ENCODE measurements around the gene MOGAT2. TPM values are rescaled to one million over a fixed set of nuclear protein-coding genes. Genes with fewer than 3 reads are reported as not detected.
"Not testable (repeated sequence)": the region's sequence is repeated elsewhere in the genome, so short reads cannot be mapped to it uniquely, and the experiment has no call there.

The MOGAT2 gene
- total RNA-seq, 5 donors from 2014 or later (not counting 1 experiment from before 2014, with no cell fraction given) = 0.23 TPM; not detected in 4

DNA sequence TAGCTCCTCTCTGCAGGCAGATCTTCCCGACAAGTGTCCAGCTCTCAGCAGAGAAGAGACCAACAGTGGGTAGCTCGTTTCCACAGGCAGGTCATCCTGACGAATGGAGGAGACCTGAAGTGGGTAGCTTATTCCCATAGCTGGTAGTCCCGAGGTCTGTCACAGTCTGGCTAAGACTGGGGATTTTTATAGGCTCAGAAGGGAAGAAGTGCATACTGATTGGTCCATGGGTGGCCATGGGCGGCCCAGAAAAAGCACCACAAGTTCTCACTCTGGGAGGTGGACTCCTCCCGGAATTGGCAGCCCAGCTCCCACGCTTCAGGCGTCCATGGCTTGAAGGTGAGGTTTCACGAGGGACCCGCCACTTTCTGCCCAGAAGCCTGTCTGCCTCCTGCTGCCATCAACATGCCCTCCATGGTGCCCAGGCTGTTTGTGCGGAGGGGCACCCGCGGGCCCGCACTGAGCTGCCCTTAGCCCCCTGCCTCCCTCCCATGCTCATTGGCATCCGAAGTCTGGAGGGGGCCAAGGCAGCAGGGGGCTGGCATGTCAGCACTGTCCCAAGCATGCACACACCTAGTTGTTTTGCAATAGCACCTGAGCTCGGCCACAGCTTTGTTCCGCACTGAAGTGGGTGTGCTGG is 38.9 kb upstream of the MOGAT2 start:
- H3K4me1 ChIP-seq (ENCODE audit: control insufficient read depth in 1 of 2, extremely low read depth in 1 of 2, insufficient read depth in 2 of 2, low read length in 2 of 2) = no peaks in the 10 kb centered on the region
- POLR2A ChIA-PET = no interaction called here
- CTCF ChIA-PET = interaction anchor here in 1 of 2 donors (0.6 kb wide), 1 partner anchor 32 kb away, joined by 4 read pairs; no protein-coding TSS in a partner anchor
- 72% methylated on average over 15 of the region's 17 CpGs for WGBS (ENCODE audit: insufficient coverage)
- no peaks in the 10 kb centered on the region for H3K36me3 Mint-ChIP-seq
- H3K27ac ChIP-seq (ENCODE audit: low read length) = no peak overlapping the region
- DNase-seq (no peak), ATAC-seq (replicated peaks in 1 of 4) (no peak)
- no peaks in the 10 kb centered on the region for H3K9me3 ChIP-seq
- no peak overlapping the region for H3K27ac Mint-ChIP-seq
- no peaks in the 10 kb centered on the region for H3K36me3 ChIP-seq (ENCODE audit: control insufficient read depth in 2 of 2, extremely low read depth in 1 of 2, insufficient read depth in 1 of 2, low read length in 1 of 2)
- no peak overlapping the region for H3K4me3 Mint-ChIP-seq
- H3K4me3 ChIP-seq (ENCODE audit: control insufficient read depth in 1 of 2, extremely low read depth in 1 of 2, low read length in 1 of 2) = no peak overlapping the region
- H3K4me1 Mint-ChIP-seq = no peaks in the 10 kb centered on the region
- peaks cover 2 to 21% of the 10 kb centered on the region in 2 experiments for H3K27me3 ChIP-seq (replicated peaks in 1 of 2; ENCODE audit: control insufficient read depth in 2 of 2, extremely low read depth in 1 of 2, insufficient read depth in 2 of 2, low read length in 1 of 2)
- peaks cover 19 to 42% of the 10 kb centered on the region in 2 donors for H3K27me3 Mint-ChIP-seq
- peaks cover 0 to 9% (median 2%) of the 10 kb centered on the region in 3 donors for H3K9me3 Mint-ChIP-seq

DNA sequence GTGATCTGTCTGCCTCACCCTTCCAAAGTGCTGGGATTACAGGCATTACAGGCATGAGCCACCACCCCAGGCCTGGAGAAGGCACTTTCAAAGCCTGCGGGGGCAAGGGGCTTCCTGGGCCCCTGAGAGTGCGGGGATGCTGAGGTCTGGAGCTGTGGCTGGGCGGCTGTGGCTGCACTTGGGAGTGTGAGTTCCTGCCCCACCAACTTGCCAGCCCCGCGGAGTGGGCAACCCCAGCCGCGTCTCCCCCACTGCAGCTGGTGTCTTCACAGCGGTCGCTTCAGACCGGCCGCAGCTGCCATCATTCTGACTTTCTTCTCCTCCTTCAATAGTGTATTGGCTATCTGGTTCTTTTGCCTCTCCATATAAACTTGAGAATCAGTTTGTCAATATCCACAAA is 38.1 kb upstream of the MOGAT2 start:
- no peak overlapping the region for H3K4me3 ChIP-seq (ENCODE audit: control insufficient read depth in 1 of 2, extremely low read depth in 1 of 2, low read length in 1 of 2)
- WGBS (ENCODE audit: insufficient coverage) = 83% methylated on average over 9 of the region's 11 CpGs
- no peak for DNase-seq
- ChIA-PET CTCF (no interaction called here), POLR2A (interaction anchor here in 1 of 2 donors (0.5 kb wide), 1 partner anchor 15 kb away, joined by 3 read pairs; no protein-coding TSS in a partner anchor)
- Mint-ChIP-seq H3K27me3 (peaks cover 25 to 45% of the 10 kb centered on the region in 2 donors), H3K4me1 (no peaks in the 10 kb centered on the region), H3K27ac (no peak overlapping the region), H3K4me3 (no peak overlapping the region), H3K9me3 (peaks cover under 1 to 9% (median 2%) of the 10 kb centered on the region in 3 donors), H3K36me3 (no peaks in the 10 kb centered on the region)
- H3K27ac ChIP-seq (ENCODE audit: low read length) = no peak overlapping the region
- no peaks in the 10 kb centered on the region for H3K36me3 ChIP-seq (ENCODE audit: control insufficient read depth in 2 of 2, extremely low read depth in 1 of 2, insufficient read depth in 1 of 2, low read length in 1 of 2)
- no peaks in the 10 kb centered on the region for H3K9me3 ChIP-seq
- no peaks in the 10 kb centered on the region for H3K4me1 ChIP-seq (ENCODE audit: control insufficient read depth in 1 of 2, extremely low read depth in 1 of 2, insufficient read depth in 2 of 2, low read length in 2 of 2)
- peaks cover 2 to 21% of the 10 kb centered on the region in 2 experiments for H3K27me3 ChIP-seq (replicated peaks in 1 of 2; ENCODE audit: control insufficient read depth in 2 of 2, extremely low read depth in 1 of 2, insufficient read depth in 2 of 2, low read length in 1 of 2)
- ATAC-seq (replicated peaks in 1 of 4) = no peak

DNA sequence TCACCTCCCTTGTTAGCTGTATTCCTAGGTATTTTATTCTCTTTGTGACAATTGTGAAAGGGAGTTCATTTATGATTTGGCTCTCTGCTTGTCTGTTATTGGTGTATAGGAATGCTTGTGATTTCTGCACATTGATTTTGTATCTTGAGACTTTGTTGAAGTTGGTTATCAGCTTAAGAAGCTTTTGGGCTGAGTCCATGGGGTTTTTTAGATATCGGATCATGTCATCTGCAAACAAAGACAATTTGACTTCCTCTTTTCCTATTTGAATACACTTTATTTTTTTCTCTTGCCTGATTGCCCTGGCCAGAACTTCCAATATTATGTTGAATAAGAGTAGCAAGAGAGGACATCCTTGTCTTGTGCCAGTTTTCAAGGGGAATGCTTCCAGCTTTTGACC is 33.8 kb upstream of the MOGAT2 start:
- WGBS (ENCODE audit: insufficient coverage) = no CpG with 5 or more reads among the region's 1 CpG
- H3K9me3 ChIP-seq; H3K27ac ChIP-seq (ENCODE audit: low read length); H3K4me3 ChIP-seq (ENCODE audit: control insufficient read depth in 1 of 2, extremely low read depth in 1 of 2, low read length in 1 of 2); DNase-seq; H3K4me1 Mint-ChIP-seq; H3K4me1 ChIP-seq (ENCODE audit: control insufficient read depth in 1 of 2, extremely low read depth in 1 of 2, insufficient read depth in 2 of 2, low read length in 2 of 2); H3K36me3 Mint-ChIP-seq; H3K4me3 Mint-ChIP-seq; POLR2A ChIA-PET; H3K36me3 ChIP-seq (ENCODE audit: control insufficient read depth in 2 of 2, extremely low read depth in 1 of 2, insufficient read depth in 1 of 2, low read length in 1 of 2); ATAC-seq (replicated peaks in 1 of 4); H3K27ac Mint-ChIP-seq: not testable (repeated sequence)
- peaks cover 21 to 33% (median 22%) of the 10 kb centered on the region in 3 donors for H3K9me3 Mint-ChIP-seq
- peaks cover 46 to 57% of the 10 kb centered on the region in 2 donors for H3K27me3 Mint-ChIP-seq
- peaks cover 0 to 22% of the 10 kb centered on the region in 2 experiments for H3K27me3 ChIP-seq (replicated peaks in 1 of 2; ENCODE audit: control insufficient read depth in 2 of 2, extremely low read depth in 1 of 2, insufficient read depth in 2 of 2, low read length in 1 of 2)
- CTCF ChIA-PET = interaction anchor here in 1 of 2 donors (0.6 kb wide), 1 partner anchor 37 kb away, joined by 3 read pairs; no protein-coding TSS in a partner anchor

DNA sequence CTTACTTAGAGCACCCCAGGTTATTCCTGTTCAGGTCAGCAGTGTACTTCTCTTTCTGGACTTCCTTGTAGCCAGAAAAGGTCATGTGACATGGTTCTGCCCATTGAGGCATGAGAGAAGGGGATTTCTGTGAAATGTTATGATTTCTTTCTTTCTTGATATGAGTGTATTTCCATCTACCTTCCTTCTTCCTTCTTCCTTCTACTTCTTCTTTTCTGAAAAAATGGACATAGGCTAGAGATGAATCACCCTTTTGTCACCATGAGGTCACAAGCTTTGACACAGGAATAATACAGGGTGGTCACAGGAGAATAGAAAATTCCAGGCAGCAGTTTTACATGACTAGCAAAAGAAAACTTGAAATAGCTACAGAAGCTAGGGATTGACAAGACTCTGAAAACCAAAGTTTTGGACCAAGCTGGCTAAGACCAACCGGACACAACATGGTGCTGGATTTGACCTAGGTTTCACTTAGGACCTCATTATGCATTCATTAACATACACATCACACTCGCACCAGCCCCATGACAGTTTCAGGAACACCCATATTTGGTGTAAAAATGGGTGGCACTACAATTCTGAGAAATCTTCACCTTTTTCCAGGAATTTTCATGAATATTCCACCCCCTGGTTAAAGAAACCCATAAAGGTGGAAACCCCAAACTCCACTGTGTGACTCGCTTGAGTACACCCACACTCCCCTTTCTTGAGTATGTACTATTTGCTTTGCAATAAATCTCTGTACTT is 27.6 kb upstream of the MOGAT2 start:
- H3K4me1 ChIP-seq (ENCODE audit: control insufficient read depth in 1 of 2, extremely low read depth in 1 of 2, insufficient read depth in 2 of 2, low read length in 2 of 2) = no peaks in the 10 kb centered on the region
- no peak overlapping the region for H3K4me3 ChIP-seq (ENCODE audit: control insufficient read depth in 1 of 2, extremely low read depth in 1 of 2, low read length in 1 of 2)
- Mint-ChIP-seq H3K4me3 (no peak overlapping the region), H3K27me3 (peaks cover 37 to 45% of the 10 kb centered on the region in 2 donors), H3K4me1 (peaks cover 0 to 5% (median 0%) of the 10 kb centered on the region in 3 donors), H3K27ac (no peak overlapping the region), H3K9me3 (peaks cover 15 to 19% (median 16%) of the 10 kb centered on the region in 3 donors), H3K36me3 (peaks cover 4% of the 10 kb centered on the region)
- H3K9me3 ChIP-seq = no peaks in the 10 kb centered on the region
- H3K27me3 ChIP-seq (replicated peaks in 1 of 2; ENCODE audit: control insufficient read depth in 2 of 2, extremely low read depth in 1 of 2, insufficient read depth in 2 of 2, low read length in 1 of 2) = peaks cover 0 to 14% of the 10 kb centered on the region in 2 experiments
- WGBS (ENCODE audit: insufficient coverage) = no CpG with 5 or more reads among the region's 3 CpGs
- no peak for DNase-seq
- no peak overlapping the region for H3K27ac ChIP-seq (ENCODE audit: low read length)
- ChIA-PET CTCF (no interaction called here), POLR2A (no interaction called here)
- no peaks in the 10 kb centered on the region for H3K36me3 ChIP-seq (ENCODE audit: control insufficient read depth in 2 of 2, extremely low read depth in 1 of 2, insufficient read depth in 1 of 2, low read length in 1 of 2)
- no peak for ATAC-seq (replicated peaks in 1 of 4)

DNA sequence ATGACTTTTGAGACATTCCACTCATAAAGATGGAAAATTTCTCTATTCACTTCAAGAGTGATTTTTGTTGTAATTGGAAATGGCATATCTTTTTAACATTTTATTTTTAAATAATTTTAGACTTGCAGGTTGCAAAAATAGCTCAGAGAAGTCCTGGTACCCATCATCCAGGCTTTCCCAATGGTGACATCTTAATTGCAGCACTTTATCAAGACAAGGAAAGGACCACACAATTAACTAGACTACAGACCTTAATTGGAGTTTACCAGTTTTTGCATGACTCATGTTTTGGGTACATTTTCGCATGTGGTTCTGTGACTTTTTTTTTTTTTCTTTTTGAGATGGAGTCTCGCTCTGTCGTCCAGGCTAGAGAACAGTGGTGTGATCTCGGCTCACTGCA is 25.8 kb upstream of the MOGAT2 start:
- Mint-ChIP-seq H3K36me3 (no peaks in the 10 kb centered on the region), H3K4me3 (no peak overlapping the region), H3K9me3 (peaks cover under 1 to 2% (median 1%) of the 10 kb centered on the region in 3 donors), H3K27me3 (peaks cover 43 to 48% of the 10 kb centered on the region in 2 donors), H3K4me1 (peaks cover 0 to 5% (median 0%) of the 10 kb centered on the region in 3 donors), H3K27ac (no peak overlapping the region)
- H3K27me3 ChIP-seq (replicated peaks in 1 of 2; ENCODE audit: control insufficient read depth in 2 of 2, extremely low read depth in 1 of 2, insufficient read depth in 2 of 2, low read length in 1 of 2) = peaks cover 0 to 17% of the 10 kb centered on the region in 2 experiments
- no peak for DNase-seq
- POLR2A ChIA-PET = no interaction called here
- WGBS (ENCODE audit: insufficient coverage) = 50% methylated on average over 1 of the region's 4 CpGs
- H3K36me3 ChIP-seq (ENCODE audit: control insufficient read depth in 2 of 2, extremely low read depth in 1 of 2, insufficient read depth in 1 of 2, low read length in 1 of 2) = no peaks in the 10 kb centered on the region
- H3K27ac ChIP-seq (ENCODE audit: low read length) = no peak overlapping the region
- ATAC-seq (replicated peaks in 1 of 4) = no peak
- CTCF ChIA-PET = no interaction called here
- H3K9me3 ChIP-seq = no peaks in the 10 kb centered on the region
- no peaks in the 10 kb centered on the region for H3K4me1 ChIP-seq (ENCODE audit: control insufficient read depth in 1 of 2, extremely low read depth in 1 of 2, insufficient read depth in 2 of 2, low read length in 2 of 2)
- no peak overlapping the region for H3K4me3 ChIP-seq (ENCODE audit: control insufficient read depth in 1 of 2, extremely low read depth in 1 of 2, low read length in 1 of 2)

DNA sequence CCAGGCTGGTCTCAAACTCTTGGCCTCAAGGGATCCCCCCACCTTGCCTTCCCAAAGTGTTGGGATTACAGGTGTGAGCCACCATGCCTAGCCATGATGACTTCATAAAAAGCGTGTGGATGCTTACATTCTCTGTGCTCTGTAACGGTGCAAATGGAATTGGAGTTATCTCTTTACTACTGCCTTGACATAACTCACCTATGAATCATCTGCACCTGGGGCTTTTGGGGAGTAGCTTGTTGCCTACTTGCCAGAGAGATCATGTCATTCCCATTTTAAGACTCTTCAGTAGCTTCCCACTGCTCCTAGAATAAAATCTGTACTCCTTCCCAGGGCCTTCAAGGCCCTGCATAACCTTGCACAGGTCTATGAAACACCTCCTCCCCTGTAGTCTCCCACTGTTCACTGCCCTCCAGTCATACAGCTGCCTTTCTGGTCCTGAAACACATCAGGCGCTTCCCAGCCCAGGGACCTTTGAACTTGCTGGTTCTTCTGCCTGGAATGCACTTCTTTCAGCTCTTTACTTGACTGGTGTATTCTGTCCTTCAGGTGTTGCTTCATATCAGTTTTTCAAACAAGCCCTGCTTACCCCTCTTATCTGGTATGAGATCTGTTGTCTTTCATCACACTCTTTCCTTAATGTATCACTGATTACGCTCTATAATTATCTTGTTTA is 19.6 kb upstream of the MOGAT2 start:
- H3K4me1 ChIP-seq (ENCODE audit: control insufficient read depth in 1 of 2, extremely low read depth in 1 of 2, insufficient read depth in 2 of 2, low read length in 2 of 2) = no peaks in the 10 kb centered on the region
- Mint-ChIP-seq H3K36me3 (no peaks in the 10 kb centered on the region), H3K4me1 (no peaks in the 10 kb centered on the region), H3K9me3 (no peaks in the 10 kb centered on the region), H3K27me3 (peaks cover 46 to 49% of the 10 kb centered on the region in 2 donors), H3K4me3 (no peak overlapping the region), H3K27ac (no peak overlapping the region)
- H3K27ac ChIP-seq (ENCODE audit: low read length) = no peak overlapping the region
- H3K27me3 ChIP-seq (replicated peaks in 1 of 2; ENCODE audit: control insufficient read depth in 2 of 2, extremely low read depth in 1 of 2, insufficient read depth in 2 of 2, low read length in 1 of 2) = peaks cover 0 to 19% of the 10 kb centered on the region in 2 experiments
- H3K4me3 ChIP-seq (ENCODE audit: control insufficient read depth in 1 of 2, extremely low read depth in 1 of 2, low read length in 1 of 2) = no peak overlapping the region
- no peaks in the 10 kb centered on the region for H3K36me3 ChIP-seq (ENCODE audit: control insufficient read depth in 2 of 2, extremely low read depth in 1 of 2, insufficient read depth in 1 of 2, low read length in 1 of 2)
- 67% methylated on average over 1 of the region's 4 CpGs for WGBS (ENCODE audit: insufficient coverage)
- ChIA-PET POLR2A (no interaction called here), CTCF (no interaction called here)
- no peaks in the 10 kb centered on the region for H3K9me3 ChIP-seq
- DNase-seq = no peak
- ATAC-seq (replicated peaks in 1 of 4) = no peak
